Urothelium cell line (cell line): ENCODE results near the gene CD5L.

Experiments
- DNase-seq: peaks from one replicate; pipeline ENCODE4 v3.0.0; 2011; ENCODE audit warnings: low spot score, mixed read lengths
- FAIRE-seq: peaks from 2 replicates; lab custom pipeline; 2011; peaks lifted over from hg19 to GRCh38; lab: Jason Lieb, UNC

The CD5L gene

DNA sequence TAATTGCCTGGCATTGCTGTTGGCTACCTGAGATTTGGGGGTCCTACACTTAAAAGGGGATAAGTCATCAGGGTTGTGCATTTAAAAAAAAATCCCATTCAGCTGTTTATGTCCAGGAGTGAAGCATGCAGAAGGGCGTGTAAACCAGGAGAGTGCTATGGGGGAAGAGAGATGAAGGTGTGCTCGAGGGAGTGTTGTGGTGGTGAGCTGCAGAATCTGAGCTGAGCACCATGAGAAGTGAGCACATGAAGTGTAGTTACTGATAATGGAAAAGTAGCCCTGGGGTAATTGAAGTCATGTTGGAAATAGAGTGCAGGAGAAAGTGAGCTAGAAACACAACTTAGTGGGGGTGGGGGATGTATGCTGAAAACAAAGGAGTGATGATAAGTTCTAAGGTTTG is 22.4 kb downstream of the CD5L start:
- FAIRE-seq (no peak), DNase-seq (no peak)

DNA sequence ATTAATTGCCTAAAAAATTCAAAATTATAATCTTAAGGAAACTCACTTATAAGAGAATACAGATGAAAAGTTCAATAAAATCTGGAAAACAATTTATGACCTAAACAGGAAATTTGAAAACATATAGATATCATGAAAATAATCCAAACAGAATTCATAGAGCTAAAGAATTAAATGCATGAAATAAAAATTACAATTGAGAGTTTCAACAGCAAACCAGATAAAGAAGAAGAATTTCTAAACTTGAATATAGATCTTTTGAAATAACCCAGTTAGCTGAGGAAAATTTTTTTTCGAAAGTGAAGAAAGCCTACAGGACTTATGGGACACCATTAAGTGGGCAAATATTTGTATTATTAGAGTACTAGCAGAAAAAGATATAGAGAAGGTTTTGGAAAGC is 28.3 kb downstream of the CD5L start:
- FAIRE-seq (no peak), DNase-seq (no peak)

- FAIRE-seq (no peak), DNase-seq (no peak)
Observed at GRCh38 chr1:157806431-157807149, 35.0 kb downstream of the CD5L start.

- DNase-seq (no peak), FAIRE-seq (no peak)
Observed at GRCh38 chr1:157803851-157804250, 37.8 kb downstream of the CD5L start.

- FAIRE-seq = no peak
- DNase-seq = no peak
Observed at GRCh38 chr1:157799996-157800395, 41.6 kb downstream of the CD5L start.

DNA sequence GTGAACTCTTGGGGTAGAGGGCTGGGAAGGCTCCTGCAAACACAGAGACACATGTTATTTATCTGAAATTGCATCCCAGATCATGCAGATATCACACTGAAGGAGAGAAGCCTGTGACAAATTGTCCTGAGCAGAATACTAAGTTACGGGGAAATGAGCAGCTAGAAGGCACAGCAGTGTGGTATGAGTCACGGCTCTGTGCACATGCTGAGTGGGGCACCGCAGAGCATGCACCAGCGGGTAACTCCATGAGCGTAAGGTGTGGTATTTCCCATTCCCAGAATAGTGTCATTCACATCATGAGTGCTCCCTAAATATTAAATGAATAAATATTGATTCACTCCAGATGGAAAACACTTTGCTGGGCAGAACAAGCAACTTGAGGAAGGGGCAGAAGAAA is 43.4 kb downstream of the CD5L start:
- peak; percentile 40 for FAIRE-seq
- DNase-seq = peak; percentile 29

DNA sequence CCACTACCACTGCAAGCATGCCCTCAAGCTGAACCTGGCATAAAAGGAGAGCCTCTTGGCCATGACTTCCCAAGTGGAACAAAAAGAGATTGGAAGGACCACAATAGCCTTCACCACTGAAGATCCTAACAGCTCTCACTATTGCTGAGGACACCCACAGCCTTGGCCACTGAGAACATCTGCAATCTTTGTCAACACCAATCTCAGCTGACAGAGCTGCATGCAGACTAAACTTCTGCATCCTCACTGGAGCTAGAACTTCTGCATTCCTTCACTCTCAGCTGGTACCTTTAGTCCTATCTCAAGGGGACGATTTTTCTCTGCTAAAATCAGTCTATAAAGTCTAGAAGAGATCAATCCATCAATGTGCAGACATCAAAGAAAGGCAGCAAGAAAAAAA is 56.4 kb downstream of the CD5L start:
- FAIRE-seq (no peak), DNase-seq (no peak)

GRCh38 chr1:157784801-157785200 is 56.8 kb downstream of the CD5L start:
- no peak for DNase-seq
- no peak for FAIRE-seq

GRCh38 chr1:157782931-157783330 is 58.7 kb downstream of the CD5L start:
- DNase-seq = no peak

GRCh38 chr1:157781048-157781447 is 60.6 kb downstream of the CD5L start:
- no peak for FAIRE-seq

More at GRCh38 chr1:157782931-157783330, 58.7 kb downstream of the CD5L start:
- FAIRE-seq = no peak

More at GRCh38 chr1:157781048-157781447, 60.6 kb downstream of the CD5L start:
- DNase-seq = no peak
